GM23338 (cell line): ENCODE results near the gene HOXC12. TPM values are rescaled to one million over a fixed set of nuclear protein-coding genes. Genes with fewer than 3 reads are reported as not detected.

Experiments
- ATAC-seq: fragments of 200-7000 bp; cut with Tn5 transposase; 3 replicates; pipeline ENCODE4 v1.9.1; 2020
- DNase-seq: peaks from one replicate; pipeline ENCODE4 v3.0.0-alpha.2; 2015; ENCODE audit warnings: low spot score
- H2AFZ ChIP-seq: fragments of 200-600 bp; sonication (generic); 2 replicates; pipeline ENCODE4 v1.8.0; 2016; ENCODE audit warnings: antibody characterized with exemption, mild to moderate bottlenecking, moderate library complexity
- H3F3A ChIP-seq: fragments of 200-600 bp; sonication (generic); replicated peaks from 2 replicates; pipeline ENCODE4 v1.8.0; 2017; ENCODE audit warnings: antibody characterized with exemption, mixed run types, low read depth
- H3K27ac ChIP-seq: fragments of 200-600 bp; sonication (generic); 2 replicates; pipeline ENCODE4 v1.6.1; 2016; ENCODE audit warnings: low read depth
- H3K27me3 ChIP-seq: fragments of 200-600 bp; sonication (generic); 2 replicates; pipeline ENCODE4 v1.8.0; 2016; ENCODE audit warnings: mild to moderate bottlenecking, mixed run types, moderate library complexity; ENCODE audit not compliant: insufficient read depth
- H3K36me3 ChIP-seq: fragments of 200-600 bp; sonication (generic); 2 replicates; pipeline ENCODE4 v1.8.0; 2016; ENCODE audit warnings: mild to moderate bottlenecking; ENCODE audit not compliant: insufficient read depth
- H3K4me1 ChIP-seq: fragments of 200-600 bp; sonication (generic); 2 replicates; pipeline ENCODE4 v1.8.0; 2016; ENCODE audit warnings: mild to moderate bottlenecking, moderate library complexity; ENCODE audit not compliant: insufficient read depth
- H3K4me2 ChIP-seq: fragments of 200-600 bp; sonication (generic); 2 replicates; pipeline ENCODE4 v1.7.1; 2017; ENCODE audit warnings: mixed run types
- H3K4me3 ChIP-seq: fragments of 200-600 bp; sonication (generic); 2 replicates; pipeline ENCODE4 v1.6.1; 2016; ENCODE audit warnings: mixed run types
- H3K79me2 ChIP-seq: fragments of 200-600 bp; sonication (generic); replicated peaks from 2 replicates; pipeline ENCODE4 v1.8.0; 2017; ENCODE audit warnings: mild to moderate bottlenecking; ENCODE audit not compliant: insufficient read depth
- H3K9me2 ChIP-seq: fragments of 200-600 bp; sonication (generic); 2 replicates; pipeline ENCODE4 v1.8.0; 2017; ENCODE audit not compliant: insufficient read depth
- H4K20me1 ChIP-seq: fragments of 200-600 bp; sonication (generic); replicated peaks from 2 replicates; pipeline ENCODE4 v1.8.0; 2017; ENCODE audit warnings: mild to moderate bottlenecking; ENCODE audit not compliant: insufficient read depth
- H3K27ac Mint-ChIP-seq: 2 replicates; pipeline ENCODE4 v1.8.0; 2020; ENCODE audit warnings: inconsistent platforms, mild to moderate bottlenecking, moderate library complexity, mixed read lengths
- H3K27me3 Mint-ChIP-seq: 3 replicates; pipeline ENCODE4 v1.8.0; 2022; ENCODE audit warnings: low read depth, mild to moderate bottlenecking, moderate library complexity, mixed read lengths, inconsistent platforms; ENCODE audit not compliant: insufficient read depth, poor library complexity
- H3K36me3 Mint-ChIP-seq: 3 replicates; pipeline ENCODE4 v1.8.0; 2021; ENCODE audit warnings: low read depth, mild to moderate bottlenecking, inconsistent platforms, moderate library complexity, mixed read lengths
- H3K4me1 Mint-ChIP-seq: 3 replicates; pipeline ENCODE4 v1.8.0; 2020; ENCODE audit warnings: mild to moderate bottlenecking, inconsistent platforms, mixed read lengths
- H3K4me3 Mint-ChIP-seq: 3 replicates; pipeline ENCODE4 v1.8.0; 2021; ENCODE audit warnings: moderate library complexity, mild to moderate bottlenecking, inconsistent platforms, mixed read lengths
- H3K9me3 Mint-ChIP-seq: 3 replicates; pipeline ENCODE4 v1.8.0; 2020; ENCODE audit warnings: moderate library complexity, mild to moderate bottlenecking, inconsistent platforms, mixed read lengths
- CREB1 ChIP-seq: fragments of 250-450 bp; sonication (Bioruptor Pico); IDR thresholded peaks from 2 replicates; pipeline ENCODE4 v1.5.0; 2020; ENCODE audit warnings: low read depth, mild to moderate bottlenecking, moderate library complexity
- POLR2AphosphoS5 ChIP-seq: IDR thresholded peaks from 2 replicates; pipeline ENCODE4 v1.6.1; 2016; ENCODE audit warnings: antibody characterized with exemption, low read depth
- REST ChIP-seq: IDR thresholded peaks from one replicate; pipeline ENCODE4 v1.6.1; 2018; ENCODE audit warnings: antibody characterized with exemption; ENCODE audit not compliant: unreplicated experiment
- STAT1 ChIP-seq: IDR thresholded peaks from one replicate; pipeline ENCODE4 v1.6.1; 2016; ENCODE audit warnings: antibody characterized with exemption; ENCODE audit not compliant: unreplicated experiment
- ZNF114 ChIP-seq: fragments of 250-450 bp; sonication (Bioruptor Pico); IDR thresholded peaks from 2 replicates; pipeline ENCODE4 v1.5.0; 2020; ENCODE audit warnings: mild to moderate bottlenecking, moderate library complexity
- ZNF331 ChIP-seq: fragments of 250-450 bp; sonication (Bioruptor Pico); IDR thresholded peaks from 2 replicates; pipeline ENCODE4 v1.5.0; 2020; ENCODE audit warnings: low read depth, mild to moderate bottlenecking, moderate library complexity
- polyA plus RNA-seq: library from polyadenylated mRNA; unstranded; fragments of >200 nt; fragmentation: Nextera tagmentation; extraction: Ambion mirVana; gene quantifications from 2 replicates; pipeline ENCODE4 v1.2.1, GENCODE V29; 2016
- total RNA-seq: library from RNA; depleted of rRNA; stranded (reverse); fragments of >200 nt; shearing (Covaris generic); gene quantifications from 2 replicates; pipeline ENCODE4 v1.2.3, GENCODE V29; 2014

Gene HOXC12
- total and polyA plus RNA-seq, 2 experiments from 2014 or later = not detected

- no peak for TF ChIP-seq REST
- TF ChIP-seq ZNF114 (CRISPR knock-in tag) = no peak
These were observed 6.5 kb downstream of the HOXC12 start (continued) for GRCh38 chr12:53961025-53961761.

- DNase-seq = no peak
- peaks cover 18% of the 10 kb centered on the region for H3K4me1 ChIP-seq
- Mint-ChIP-seq H3K36me3 (no peaks in the 10 kb centered on the region; the same call in 2 of the 3 replicates), H3K9me3 (no peaks in the 10 kb centered on the region; the same call in none of the 3 replicates), H3K27ac (no peak overlapping the region), H3K4me1 (peaks cover 19% of the 10 kb centered on the region), H3K27me3 (peaks cover 100% of the 10 kb centered on the region), H3K4me3 (no peak overlapping the region)
- no peaks in the 10 kb centered on the region; the same call in 1 of the 2 replicates for H3K36me3 ChIP-seq
- no peaks in the 10 kb centered on the region for H3K9me2 ChIP-seq
- H3K4me2 ChIP-seq = no peak overlapping the region
- no peaks in the 10 kb centered on the region for H3K79me2 ChIP-seq
- peaks cover 62% of the 10 kb centered on the region for H4K20me1 ChIP-seq
- H3K27ac ChIP-seq = no peak overlapping the region
- ATAC-seq = no peak
- H3K4me3 ChIP-seq = no peak overlapping the region
- H3K27me3 ChIP-seq = peaks cover 100% of the 10 kb centered on the region
- H2AFZ ChIP-seq = no peak overlapping the region
- TF ChIP-seq REST (no peak), STAT1 (no peak), POLR2AphosphoS5 (no peak), ZNF331 (CRISPR knock-in tag) (no peak), CREB1 (CRISPR knock-in tag) (no peak)
- H3F3A ChIP-seq = peaks cover 53% of the 10 kb centered on the region
These were observed 8.3 kb downstream of the HOXC12 start for GRCh38 chr12:53963005-53963404.
